ENCODE data around the gene GLRB.

DNA sequence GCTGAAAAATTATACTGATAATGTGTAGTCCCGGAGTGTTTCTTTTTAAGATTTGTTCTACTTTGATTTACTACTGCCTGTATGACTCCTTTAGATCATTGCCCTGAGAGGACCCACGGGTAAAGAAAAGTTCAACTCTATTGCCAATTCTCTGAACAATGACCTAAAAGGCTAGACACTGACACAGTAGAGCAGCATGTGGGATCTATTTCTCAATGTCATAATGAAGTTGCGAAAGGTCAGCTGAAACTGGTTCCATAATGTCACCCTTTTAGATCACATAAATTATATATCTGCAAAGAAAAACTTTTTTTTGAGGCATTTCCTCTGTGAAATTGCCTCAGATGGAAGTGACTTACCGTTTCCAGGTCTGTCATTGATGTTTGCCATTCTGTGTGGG, 67.4 kb downstream of the GLRB start:
- TF ChIP-seq, protein P1, sequence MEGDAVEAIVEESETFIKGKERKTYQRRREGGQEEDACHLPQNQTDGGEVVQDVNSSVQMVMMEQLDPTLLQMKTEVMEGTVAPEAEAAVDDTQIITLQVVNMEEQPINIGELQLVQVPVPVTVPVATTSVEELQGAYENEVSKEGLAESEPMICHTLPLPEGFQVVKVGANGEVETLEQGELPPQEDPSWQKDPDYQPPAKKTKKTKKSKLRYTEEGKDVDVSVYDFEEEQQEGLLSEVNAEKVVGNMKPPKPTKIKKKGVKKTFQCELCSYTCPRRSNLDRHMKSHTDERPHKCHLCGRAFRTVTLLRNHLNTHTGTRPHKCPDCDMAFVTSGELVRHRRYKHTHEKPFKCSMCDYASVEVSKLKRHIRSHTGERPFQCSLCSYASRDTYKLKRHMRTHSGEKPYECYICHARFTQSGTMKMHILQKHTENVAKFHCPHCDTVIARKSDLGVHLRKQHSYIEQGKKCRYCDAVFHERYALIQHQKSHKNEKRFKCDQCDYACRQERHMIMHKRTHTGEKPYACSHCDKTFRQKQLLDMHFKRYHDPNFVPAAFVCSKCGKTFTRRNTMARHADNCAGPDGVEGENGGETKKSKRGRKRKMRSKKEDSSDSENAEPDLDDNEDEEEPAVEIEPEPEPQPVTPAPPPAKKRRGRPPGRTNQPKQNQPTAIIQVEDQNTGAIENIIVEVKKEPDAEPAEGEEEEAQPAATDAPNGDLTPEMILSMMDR (IDR thresholded peaks at IDR 0.05; ENCODE audit: low read depth, low read length), result no peak
- TF ChIP-seq EZH2phosphoT487 (IDR thresholded peaks at IDR 0.05; ENCODE audit: low read depth), result no peak
